ENCODE data around the gene TOE1.

DNA sequence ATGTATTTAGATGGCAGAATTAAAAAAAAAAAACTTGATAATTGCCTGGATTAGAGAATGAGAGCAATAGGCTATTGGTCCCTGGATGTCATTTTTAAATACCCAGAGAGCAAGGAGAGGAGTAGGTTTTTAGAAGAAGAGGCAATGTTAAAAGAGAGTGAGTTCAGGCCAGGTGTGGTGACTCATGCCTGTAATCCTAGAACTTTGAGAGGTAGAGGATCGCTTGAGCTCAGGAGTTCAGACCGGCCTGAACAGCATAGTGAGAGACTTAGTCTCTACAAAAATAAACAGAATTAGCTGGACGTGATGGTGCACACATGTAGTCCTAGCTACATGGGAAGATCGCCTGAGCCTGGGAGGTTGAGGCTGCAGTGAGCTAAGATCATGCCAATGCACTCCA lies 16.2 kb downstream of the TOE1 start:
- TF ChIP-seq, protein P1, sequence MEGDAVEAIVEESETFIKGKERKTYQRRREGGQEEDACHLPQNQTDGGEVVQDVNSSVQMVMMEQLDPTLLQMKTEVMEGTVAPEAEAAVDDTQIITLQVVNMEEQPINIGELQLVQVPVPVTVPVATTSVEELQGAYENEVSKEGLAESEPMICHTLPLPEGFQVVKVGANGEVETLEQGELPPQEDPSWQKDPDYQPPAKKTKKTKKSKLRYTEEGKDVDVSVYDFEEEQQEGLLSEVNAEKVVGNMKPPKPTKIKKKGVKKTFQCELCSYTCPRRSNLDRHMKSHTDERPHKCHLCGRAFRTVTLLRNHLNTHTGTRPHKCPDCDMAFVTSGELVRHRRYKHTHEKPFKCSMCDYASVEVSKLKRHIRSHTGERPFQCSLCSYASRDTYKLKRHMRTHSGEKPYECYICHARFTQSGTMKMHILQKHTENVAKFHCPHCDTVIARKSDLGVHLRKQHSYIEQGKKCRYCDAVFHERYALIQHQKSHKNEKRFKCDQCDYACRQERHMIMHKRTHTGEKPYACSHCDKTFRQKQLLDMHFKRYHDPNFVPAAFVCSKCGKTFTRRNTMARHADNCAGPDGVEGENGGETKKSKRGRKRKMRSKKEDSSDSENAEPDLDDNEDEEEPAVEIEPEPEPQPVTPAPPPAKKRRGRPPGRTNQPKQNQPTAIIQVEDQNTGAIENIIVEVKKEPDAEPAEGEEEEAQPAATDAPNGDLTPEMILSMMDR (IDR thresholded peaks at IDR 0.05): no peak
- no peak for TF ChIP-seq POLR2AphosphoS5 (IDR thresholded peaks at IDR 0.05)
